Heart left ventricle (tissue), 16 donors: ENCODE data around the gene H6PD. TPM values are rescaled to one million over a fixed set of nuclear protein-coding genes. Genes with fewer than 3 reads are reported as not detected.

Experiments used
- ATAC-seq, 4 donors: fragments of 200-7000 bp; cut with Tn5 transposase; one replicate each; pipeline ENCODE4 v1.9.1; 2020 to 2022; ENCODE audit warnings: moderate library complexity in 4 of 4, mild to moderate bottlenecking in 3 of 4, moderate number of reproducible peaks in 1 of 4
- DNase-seq, 5 donors: peaks; one replicate each; pipeline ENCODE4 v3.0.0-alpha.2; 2020
- H3K27ac ChIP-seq, 12 donors: fragments of 200-600 bp; sonication (generic) in 4 of 12; one replicate each; pipeline versions ENCODE4 v1.5.0 to v1.8.0; 2016 to 2022; ENCODE audit warnings: mild to moderate bottlenecking in 2 of 12
- H3K27me3 ChIP-seq, 9 donors: fragments of 200-600 bp; sonication (generic) in 2 of 9; one replicate each; pipeline versions ENCODE4 v1.5.1 to v1.8.0; 2016 to 2022; ENCODE audit warnings: mild to moderate bottlenecking in 3 of 9
- H3K36me3 ChIP-seq, 9 donors: fragments of 200-600 bp; sonication (generic) in 2 of 9; one replicate each; pipeline versions ENCODE4 v1.5.0 to v1.8.0; 2018 to 2022; ENCODE audit warnings: mild to moderate bottlenecking in 2 of 9
- H3K4me1 ChIP-seq, 12 donors: fragments of 200-600 bp; sonication (generic) in 4 of 12; one replicate each; pipeline versions ENCODE4 v1.5.0 to v1.8.0; 2016 to 2022; ENCODE audit warnings: mild to moderate bottlenecking in 3 of 12
- H3K4me3 ChIP-seq, 12 donors: fragments of 200-600 bp; sonication (generic) in 4 of 12; one replicate each; pipeline versions ENCODE4 v1.5.0 to v1.8.0; 2017 to 2022; ENCODE audit warnings: mild to moderate bottlenecking in 9 of 12, moderate library complexity in 4 of 12
- H3K9me3 ChIP-seq, 12 donors: fragments of 200-600 bp; sonication (generic) in 4 of 12; one replicate each; pipeline versions ENCODE4 v1.5.0 to v1.8.0; 2016 to 2022; ENCODE audit warnings: mild to moderate bottlenecking in 1 of 12
- CTCF ChIP-seq, 12 donors: fragments of 200-600 bp; sonication (generic) in 4 of 12; IDR thresholded peaks; one replicate each; pipeline versions ENCODE4 v1.5.0 to v1.8.0; 2018 to 2022; ENCODE audit warnings: antibody characterized with exemption in 12 of 12, mild to moderate bottlenecking in 5 of 12
- POLR2A ChIP-seq, 2 donors: fragments of 450-650 bp; IDR thresholded peaks; one replicate each; pipeline ENCODE4 v1.6.1; 2017; ENCODE audit warnings: antibody characterized with exemption in 2 of 2, mild to moderate bottlenecking in 2 of 2, moderate library complexity in 2 of 2
- WGBS, 4 donors: extraction: QIAGEN DNeasy Blood & Tissue Kit in 2 of 4; methylation state at CpG; one replicate each; pipeline versions ENCODE4 v1.1.5 to v1.1.7; 2013 to 2018; 5-methylcytosine and 5-hydroxymethylcytosine counted together
- intact Hi-C, 10 donors: fragments of 100-400 bp; cut with DNase I; formaldehyde crosslinking; loops; one replicate each; pipeline versions ENCODE4 v1.11.1 to v1.14.2; 2022
- polyA plus RNA-seq, 2 donors: library from polyadenylated mRNA; stranded (reverse); fragments of 200-250 nt; gene quantifications; one replicate each; pipeline ENCODE4 v1.2.3, GENCODE V29; 2013
- total RNA-seq, 9 donors: library from RNA; depleted of rRNA in 2 of 9; stranded (reverse); fragments of >200 nt in 2 of 9; fragmentation: NEBNext Ultra II Directional in 3 of 9; extraction: Animal tissue kit (Norgen Biotek cat#: 25700) in 3 of 9; gene quantifications; one replicate each; pipeline versions ENCODE4 v1.1.0 to v1.2.4, GENCODE V29; 2016 to 2023
- donor health status: ischemic (EF 13 %, LVEDD 7.1; RV severe dilation, severe dysfunction).
- donor health status: healthy with polysubstance abuse.
- donor health status: DM: no; HTN: yes; CAD: no.
- donor health status: DM: no; HTN: no; CAD: no.
- donor health status: ischemic (EF 25% LVEDD 6.9; RV normal size, moderate dysfunction).
- donor health status: ischemic (EF 25% LVEDD 5.7; RV mildly dilated, moderate dysfunction).
- donor health status: healthy.
- donor health status: DM: yes; HTN: yes; CAD: no.
- donor health status: ischemic (EF 35%, LVEDD 5.7; RV mildly dilated, moderate dysfunction).
- donor health status: nonischemic (EF 11% LVEDD 7.7; RV severe dilation, severe dysfunction).
- donor health status: DM: yes; HTN: yes; CAD: no.
- donor health status: PGD.
- donor health status: ischemic (EF 29% LVEDD 5.4; RV normal size, mild dysfunction).
- donor health status: nonischemic (EF 23%, LVEDD 6.1; RV moderate dilation, normal function).

H6PD gene
- total and polyA plus RNA-seq, 11 donors, result 11.0 to 54.5 (median 26.4) TPM

GRCh38 chr1:9222846-9223625 is 11.5 kb upstream of the H6PD start:
- Histone ChIP-seq H3K9me3 (peaks cover 0 to 4% (median 0%) of the 10 kb centered on the region in 12 donors), H3K4me1 (no peaks in the 10 kb centered on the region), H3K36me3 (no peaks in the 10 kb centered on the region), H3K27ac (no peak overlapping the region), H3K4me3 (no peak overlapping the region), H3K27me3 (no peaks in the 10 kb centered on the region)
- WGBS, 4 donors, result 90 to 97% (median 94%) methylated on average over 14 of the region's 14 CpGs
- intact Hi-C loops, result no loop called here
- DNase-seq (no peak), ATAC-seq (no peak)
- TF ChIP-seq POLR2A (IDR thresholded peaks at IDR 0.05) (no peak), CTCF (IDR thresholded peaks at IDR 0.05) (no peak)

- Histone ChIP-seq H3K27me3 (no peaks in the 10 kb centered on the region), H3K36me3 (no peaks in the 10 kb centered on the region), H3K27ac (no peak overlapping the region), H3K9me3 (no peaks in the 10 kb centered on the region), H3K4me1 (no peaks in the 10 kb centered on the region), H3K4me3 (no peak overlapping the region)
- ATAC-seq (no peak), DNase-seq (no peak)
- 85 to 94% (median 89%) methylated on average over 7 to 10 of the region's 10 CpGs for WGBS, 4 donors
- intact Hi-C loops, result no loop called here
- TF ChIP-seq CTCF (IDR thresholded peaks at IDR 0.05) (no peak), POLR2A (IDR thresholded peaks at IDR 0.05) (no peak)
Measured at GRCh38 chr1:9224664-9225410, 9.7 kb upstream of the H6PD start.

- no peak for ATAC-seq
- 61 to 74% (median 68%) methylated on average over 4 to 5 of the region's 5 CpGs for WGBS, 4 donors
- H3K27me3 ChIP-seq, result no peaks in the 10 kb centered on the region
- no peaks in the 10 kb centered on the region for H3K4me1 ChIP-seq
- H3K4me3 ChIP-seq, result no peak overlapping the region
- TF ChIP-seq POLR2A (IDR thresholded peaks at IDR 0.05) (no peak), CTCF (IDR thresholded peaks at IDR 0.05) (no peak)
- H3K27ac ChIP-seq, result no peak overlapping the region
- DNase-seq, result no peak
- H3K9me3 ChIP-seq, result no peaks in the 10 kb centered on the region
- H3K36me3 ChIP-seq, result no peaks in the 10 kb centered on the region
- intact Hi-C loops, result no loop called here
Measured at GRCh38 chr1:9225411-9225785, 9.2 kb upstream of the H6PD start.

- H3K27ac ChIP-seq, result no peak overlapping the region
- 83 to 87% (median 86%) methylated on average over 4 of the region's 4 CpGs for WGBS, 4 donors
- no peaks in the 10 kb centered on the region for H3K36me3 ChIP-seq
- DNase-seq, result no peak
- H3K27me3 ChIP-seq, result no peaks in the 10 kb centered on the region
- H3K4me1 ChIP-seq, result peaks cover 0 to 12% (median 6%) of the 10 kb centered on the region in 12 donors
- TF ChIP-seq POLR2A (IDR thresholded peaks at IDR 0.05) (no peak), CTCF (IDR thresholded peaks at IDR 0.05) (no peak)
- intact Hi-C loops, result no loop called here
- no peak overlapping the region for H3K4me3 ChIP-seq
- no peaks in the 10 kb centered on the region for H3K9me3 ChIP-seq
- ATAC-seq, result no peak
Measured at GRCh38 chr1:9228609-9229008, 6.0 kb upstream of the H6PD start.
